Measurements from ENCODE around the gene PSMB3. TPM values are rescaled to one million over a fixed set of nuclear protein-coding genes. Genes with fewer than 3 reads are reported as not detected.
"Not testable (repeated sequence)": the region's sequence is repeated elsewhere in the genome, so short reads cannot be mapped to it uniquely, and the experiment has no call there.

The PSMB3 gene
- total RNA-seq, 4 donors from 2014 or later: 128 to 177 (median 145) TPM

GRCh38 chr17:38786372-38786771 is 33.8 kb downstream of the PSMB3 start:
- WGBS, 2 donors: 35 to 83% methylated on average over 1 to 4 of the region's 6 CpGs
- H3K36me3 ChIP-seq: peaks cover 14 to 55% (median 38%) of the 10 kb centered on the region in 3 donors
- intact Hi-C loops (cut with DNase I): no loop called here

GRCh38 chr17:38787999-38788398 is 35.5 kb downstream of the PSMB3 start:
- 94 to 100% methylated on average over 4 of the region's 4 CpGs for WGBS, 2 donors
- H3K27me3 ChIP-seq; H3K4me3 ChIP-seq; DNase-seq; H3K9me3 ChIP-seq; intact Hi-C loops (cut with DNase I); H3K27ac ChIP-seq: not testable (repeated sequence)
- H3K36me3 ChIP-seq: peaks cover 14 to 49% (median 24%) of the 10 kb centered on the region in 3 donors
- H3K4me1 ChIP-seq: peaks cover 0 to 43% (median 4%) of the 10 kb centered on the region in 3 donors

More at GRCh38 chr17:38786372-38786771, 33.8 kb downstream of the PSMB3 start:
- no peak for DNase-seq
- Histone ChIP-seq H3K9me3 (no peaks in the 10 kb centered on the region), H3K4me3 (no peak overlapping the region), H3K27ac (peak overlapping the region in 1 of 4 donors; percentile 29), H3K4me1 (peaks cover 0 to 43% (median 4%) of the 10 kb centered on the region in 3 donors), H3K27me3 (no peaks in the 10 kb centered on the region)
- TF ChIP-seq, protein P1, sequence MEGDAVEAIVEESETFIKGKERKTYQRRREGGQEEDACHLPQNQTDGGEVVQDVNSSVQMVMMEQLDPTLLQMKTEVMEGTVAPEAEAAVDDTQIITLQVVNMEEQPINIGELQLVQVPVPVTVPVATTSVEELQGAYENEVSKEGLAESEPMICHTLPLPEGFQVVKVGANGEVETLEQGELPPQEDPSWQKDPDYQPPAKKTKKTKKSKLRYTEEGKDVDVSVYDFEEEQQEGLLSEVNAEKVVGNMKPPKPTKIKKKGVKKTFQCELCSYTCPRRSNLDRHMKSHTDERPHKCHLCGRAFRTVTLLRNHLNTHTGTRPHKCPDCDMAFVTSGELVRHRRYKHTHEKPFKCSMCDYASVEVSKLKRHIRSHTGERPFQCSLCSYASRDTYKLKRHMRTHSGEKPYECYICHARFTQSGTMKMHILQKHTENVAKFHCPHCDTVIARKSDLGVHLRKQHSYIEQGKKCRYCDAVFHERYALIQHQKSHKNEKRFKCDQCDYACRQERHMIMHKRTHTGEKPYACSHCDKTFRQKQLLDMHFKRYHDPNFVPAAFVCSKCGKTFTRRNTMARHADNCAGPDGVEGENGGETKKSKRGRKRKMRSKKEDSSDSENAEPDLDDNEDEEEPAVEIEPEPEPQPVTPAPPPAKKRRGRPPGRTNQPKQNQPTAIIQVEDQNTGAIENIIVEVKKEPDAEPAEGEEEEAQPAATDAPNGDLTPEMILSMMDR (IDR thresholded peaks at IDR 0.05): no peak
- TF ChIP-seq POLR2A (IDR thresholded peaks at IDR 0.05): no peak

- Histone ChIP-seq H3K4me3 (no peak overlapping the region), H3K9me3 (no peaks in the 10 kb centered on the region), H3K27me3 (no peaks in the 10 kb centered on the region), H3K36me3 (peaks cover 8 to 48% (median 15%) of the 10 kb centered on the region in 3 donors), H3K27ac (no peak overlapping the region), H3K4me1 (peaks cover 0 to 43% (median 4%) of the 10 kb centered on the region in 3 donors)
- no peak for DNase-seq
- intact Hi-C loops (cut with DNase I): no loop called here
- TF ChIP-seq, protein P1 (IDR thresholded peaks at IDR 0.05): no peak
- no peak for TF ChIP-seq POLR2A (IDR thresholded peaks at IDR 0.05)
- WGBS, 2 donors: 0 to 8% methylated on average over 1 of the region's 1 CpG
These were observed 36.6 kb downstream of the PSMB3 start for GRCh38 chr17:38789185-38789584.

DNA sequence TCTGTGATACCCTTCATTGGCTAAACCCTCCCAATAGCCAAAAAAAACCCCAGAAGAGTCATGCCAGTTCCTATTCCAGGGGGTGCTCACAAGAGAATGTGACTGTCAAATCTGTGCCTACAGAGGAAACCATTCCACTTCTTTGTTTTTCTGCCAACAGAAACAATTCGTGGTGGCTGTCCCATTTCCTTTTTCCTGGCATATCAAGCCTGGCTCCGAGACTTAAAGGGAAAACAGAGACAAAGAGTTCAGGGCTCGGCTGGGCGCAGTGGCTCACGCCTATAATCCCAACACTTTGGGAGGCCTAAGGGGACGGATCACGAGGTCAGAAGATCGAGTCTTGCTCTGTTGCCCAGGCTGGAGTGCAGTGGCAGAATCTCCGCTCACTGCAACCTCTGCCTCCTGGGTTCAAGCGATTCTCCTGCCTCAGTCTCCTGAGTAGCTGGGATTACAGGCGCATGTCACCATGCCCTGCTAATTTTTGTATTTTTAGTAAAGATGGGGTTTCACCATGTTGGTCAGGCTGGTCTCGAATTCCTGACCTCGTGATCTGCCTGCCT is 37.7 kb downstream of the PSMB3 start:
- H3K4me3 ChIP-seq; intact Hi-C loops (cut with DNase I); DNase-seq; H3K9me3 ChIP-seq; H3K27me3 ChIP-seq: not testable (repeated sequence)
- Histone ChIP-seq H3K4me1 (peaks cover 0 to 43% (median 4%) of the 10 kb centered on the region in 3 donors), H3K36me3 (peaks cover 6 to 40% (median 11%) of the 10 kb centered on the region in 3 donors), H3K27ac (peak overlapping the region in 2 of 4 donors; percentile 7 to 19)
- whole genome bisulfite sequencing, 2 donors: 77 to 87% methylated on average over 7 to 10 of the region's 13 CpGs

DNA sequence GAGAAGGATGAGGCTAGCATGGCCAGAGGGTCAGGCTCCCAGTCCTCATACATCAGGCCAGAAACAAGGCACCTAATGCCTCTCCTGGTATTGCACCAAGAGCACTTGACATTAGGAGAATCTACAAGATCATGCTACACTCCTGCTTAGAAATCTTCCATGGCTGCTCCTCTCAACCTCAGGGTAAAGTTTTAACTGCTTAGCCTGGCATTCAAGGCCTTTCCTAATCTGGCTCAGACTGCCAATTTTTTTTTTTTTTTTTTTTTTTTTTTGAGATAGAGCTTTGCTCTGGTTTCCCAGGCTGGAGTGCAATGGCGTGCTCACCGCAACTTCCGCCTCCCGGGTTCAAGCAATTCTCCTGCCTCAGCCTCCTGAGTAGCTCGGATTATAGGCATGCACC is 38.6 kb downstream of the PSMB3 start:
- Histone ChIP-seq H3K9me3 (no peaks in the 10 kb centered on the region), H3K27ac (no peak overlapping the region), H3K4me3 (no peak overlapping the region), H3K36me3 (peaks cover 1 to 40% (median 4%) of the 10 kb centered on the region in 3 donors), H3K27me3 (no peaks in the 10 kb centered on the region), H3K4me1 (peaks cover 0 to 44% (median under 1%) of the 10 kb centered on the region in 3 donors)
- TF ChIP-seq, protein P1 (IDR thresholded peaks at IDR 0.05): no peak
- no peak for TF ChIP-seq POLR2A (IDR thresholded peaks at IDR 0.05)
- WGBS, 2 donors: 71 to 88% methylated on average over 4 of the region's 5 CpGs
- DNase-seq: no peak
- intact Hi-C loops (cut with DNase I): no loop called here

DNA sequence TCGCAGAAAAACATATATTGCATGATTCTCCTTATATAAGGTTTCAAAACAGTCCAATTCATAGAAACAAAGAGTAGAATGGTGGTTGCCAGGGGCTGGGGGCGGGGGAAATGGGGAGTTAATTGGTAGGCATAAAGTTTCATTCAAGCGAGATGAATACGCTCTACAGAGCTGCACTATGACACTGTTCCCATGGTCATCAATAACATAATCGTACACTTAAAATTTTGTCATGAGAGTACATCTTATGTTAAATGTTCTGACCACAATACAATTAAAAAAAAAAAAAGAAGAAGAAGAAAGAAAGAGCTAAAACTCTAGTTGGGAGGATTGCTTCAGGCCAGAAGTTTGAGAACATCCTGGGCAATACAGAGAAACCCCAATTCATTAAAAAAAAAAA is 41.7 kb downstream of the PSMB3 start:
- H3K4me1 ChIP-seq: peaks cover 16 to 53% (median 22%) of the 10 kb centered on the region in 3 donors

More for the DNA sequence above, 41.7 kb downstream of the PSMB3 start:
- H3K27me3 ChIP-seq: no peaks in the 10 kb centered on the region
- TF ChIP-seq, protein P1 (IDR thresholded peaks at IDR 0.05): no peak
- no peak for TF ChIP-seq POLR2A (IDR thresholded peaks at IDR 0.05)
- H3K4me3 ChIP-seq: no peak overlapping the region
- intact Hi-C loops (cut with DNase I): no loop called here
- DNase-seq: no peak
- H3K27ac ChIP-seq: no peak overlapping the region
- no peaks in the 10 kb centered on the region for H3K9me3 ChIP-seq
- peaks cover 0 to 36% (median 0%) of the 10 kb centered on the region in 3 donors for H3K36me3 ChIP-seq
- 93 to 94% methylated on average over 5 of the region's 5 CpGs for WGBS, 2 donors

All from esophagus squamous epithelium (tissue), 5 donors.